Lower lobe of right lung (tissue), 2 donors: Measurements from ENCODE around the gene CDK13. TPM values are rescaled to one million over a fixed set of nuclear protein-coding genes. Genes with fewer than 3 reads are reported as not detected.
A peak's percentile ranks its signal among the peaks of the same experiment; 100 is the strongest.

Source experiments
- ATAC-seq, 2 donors: fragments of 200-7000 bp; cut with Tn5 transposase; one replicate each; pipeline ENCODE4 v1.9.1; 2020 to 2022; ENCODE audit warnings: mild to moderate bottlenecking in 2 of 2, moderate library complexity in 2 of 2
- DNase-seq: peaks from one replicate; pipeline ENCODE4 v3.0.0-alpha.2; 2020
- H3K27ac ChIP-seq: fragments of 200-600 bp; one replicate; pipeline ENCODE4 v1.8.0; 2022
- H3K27me3 ChIP-seq: fragments of 200-600 bp; one replicate; pipeline ENCODE4 v1.8.0; 2022; ENCODE audit warnings: low read depth
- H3K36me3 ChIP-seq: fragments of 200-600 bp; one replicate; pipeline ENCODE4 v1.8.0; 2022; ENCODE audit warnings: mild to moderate bottlenecking
- H3K4me1 ChIP-seq: fragments of 200-600 bp; one replicate; pipeline ENCODE4 v1.8.0; 2022
- H3K4me3 ChIP-seq: fragments of 200-600 bp; one replicate; pipeline ENCODE4 v1.8.0; 2022; ENCODE audit warnings: mild to moderate bottlenecking
- H3K9me3 ChIP-seq: fragments of 200-600 bp; one replicate; pipeline ENCODE4 v1.8.0; 2022
- CTCF ChIP-seq: fragments of 200-600 bp; IDR thresholded peaks from one replicate; pipeline ENCODE4 v1.8.0; 2022; ENCODE audit warnings: antibody characterized with exemption, mild to moderate bottlenecking
- intact Hi-C: fragments of 100-400 bp; cut with DNase I; formaldehyde crosslinking; loops from one replicate; pipeline ENCODE4 v1.11.0; 2022
- total RNA-seq: library from RNA; stranded (reverse); fragmentation: NEBNext Ultra II Directional; extraction: Animal tissue kit (Norgen Biotek cat#: 25700); gene quantifications from one replicate; pipeline ENCODE4 v1.2.1, GENCODE V29; 2021
- donor health status: DM: no; HTN: yes; CAD: no; lungs with severe emphysema.

The CDK13 gene
- total RNA-seq, 1 donor from 2014 or later, result 53.2 TPM

DNA sequence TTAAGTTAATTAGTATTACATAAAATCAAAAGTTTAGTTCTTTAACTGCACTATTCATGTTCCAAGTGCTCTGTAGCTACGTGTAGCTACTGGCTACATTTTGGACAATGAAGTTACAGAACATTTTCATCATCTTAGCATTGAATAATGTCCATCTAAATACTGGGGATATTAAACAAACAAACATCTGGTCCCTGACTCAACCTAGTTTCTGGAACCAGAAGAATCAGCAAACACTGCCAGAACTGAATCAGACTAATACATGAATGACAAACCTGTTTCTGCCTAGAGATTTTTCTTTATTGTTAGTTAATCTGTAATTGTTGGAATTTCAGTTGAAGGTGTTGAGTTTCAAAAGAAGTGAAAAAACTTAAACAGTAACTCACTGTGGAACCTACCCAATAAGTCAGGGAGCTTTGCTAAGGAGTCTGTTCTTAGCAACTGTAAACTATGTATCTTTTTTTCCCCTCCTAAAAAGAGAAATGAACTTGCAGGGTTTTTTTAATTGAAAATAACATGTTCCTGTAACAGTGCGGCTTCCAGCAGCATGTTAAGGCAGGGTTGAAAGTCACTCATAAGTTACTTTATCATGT lies 58.3 kb downstream of the CDK13 start:
- Histone ChIP-seq H3K27me3 (no peaks in the 10 kb centered on the region), H3K4me1 (no peaks in the 10 kb centered on the region), H3K27ac (no peak overlapping the region), H3K4me3 (no peak overlapping the region), H3K36me3 (peaks cover 23% of the 10 kb centered on the region), H3K9me3 (no peaks in the 10 kb centered on the region)
- no peak for ATAC-seq
- TF ChIP-seq CTCF, result no peak
- intact Hi-C loops, result no loop called here
- no peak for DNase-seq

- Histone ChIP-seq H3K27me3 (no peaks in the 10 kb centered on the region), H3K9me3 (no peaks in the 10 kb centered on the region), H3K36me3 (peaks cover 15% of the 10 kb centered on the region), H3K4me1 (no peaks in the 10 kb centered on the region), H3K4me3 (no peak overlapping the region), H3K27ac (no peak overlapping the region)
- ATAC-seq (no peak), DNase-seq (no peak)
- intact Hi-C loops, result no loop called here
- no peak for TF ChIP-seq CTCF
Observed at GRCh38 chr7:40009301-40009700, 59.2 kb downstream of the CDK13 start.

DNA sequence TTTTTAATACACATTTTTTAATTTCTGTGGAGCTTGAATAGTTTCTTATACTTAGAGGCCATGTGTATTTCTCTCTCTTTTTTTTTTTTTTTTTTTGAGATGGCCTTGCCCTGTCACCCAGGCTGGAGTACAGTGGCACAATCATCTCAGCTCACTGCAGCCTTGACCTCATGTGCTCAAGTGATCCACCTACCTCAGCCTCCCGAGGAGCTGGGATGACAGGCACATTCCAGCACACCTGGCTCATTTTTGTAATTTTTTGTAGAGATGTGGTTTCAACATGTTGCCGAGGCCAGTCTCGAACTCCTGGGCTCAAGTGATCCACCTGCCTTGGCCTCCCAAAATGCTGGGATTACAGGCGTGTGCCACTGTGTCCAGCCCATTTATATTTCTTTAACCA lies 64.3 kb downstream of the CDK13 start:
- no peak for ATAC-seq

DNA sequence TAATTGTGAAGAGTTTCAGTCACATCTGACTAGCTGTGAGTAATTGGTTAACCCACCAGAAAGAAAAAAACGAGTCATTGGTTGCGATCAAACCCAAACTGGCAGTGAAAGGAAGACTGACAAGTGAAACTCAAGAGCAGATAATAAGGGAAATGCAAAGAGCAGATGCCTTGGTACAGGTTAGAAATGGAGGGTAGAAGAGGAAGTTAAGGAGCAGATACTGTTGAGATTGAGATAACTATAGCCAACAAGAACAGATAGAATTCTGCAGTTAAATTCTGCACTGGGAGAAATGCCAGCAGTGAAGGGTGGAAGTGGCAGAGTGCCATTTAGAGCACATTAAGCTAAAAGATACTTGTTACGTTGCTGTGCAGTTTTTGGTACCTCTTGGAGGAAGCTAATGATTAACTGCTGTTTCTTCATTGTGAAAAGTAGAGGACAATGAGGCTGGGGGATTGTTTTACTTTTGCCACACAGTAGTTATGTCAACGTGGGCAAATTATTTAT lies 65.8 kb downstream of the CDK13 start:
- Histone ChIP-seq H3K27me3 (no peaks in the 10 kb centered on the region), H3K36me3 (peaks cover 13% of the 10 kb centered on the region), H3K4me3 (no peak overlapping the region), H3K4me1 (peaks cover 10% of the 10 kb centered on the region), H3K27ac (no peak overlapping the region), H3K9me3 (no peaks in the 10 kb centered on the region)
- peak; percentile 42 to 64 for ATAC-seq
- intact Hi-C loops, result no loop called here
- no peak for DNase-seq
- no peak for TF ChIP-seq CTCF

More for the DNA sequence above, 64.3 kb downstream of the CDK13 start:
- peaks cover 10% of the 10 kb centered on the region for H3K4me1 ChIP-seq
- no peak overlapping the region for H3K4me3 ChIP-seq
- H3K36me3 ChIP-seq, result peaks cover 20% of the 10 kb centered on the region
- no peak for TF ChIP-seq CTCF
- no peak overlapping the region for H3K27ac ChIP-seq
- intact Hi-C loops, result no loop called here
- H3K9me3 ChIP-seq, result no peaks in the 10 kb centered on the region
- no peaks in the 10 kb centered on the region for H3K27me3 ChIP-seq
- DNase-seq, result no peak

DNA sequence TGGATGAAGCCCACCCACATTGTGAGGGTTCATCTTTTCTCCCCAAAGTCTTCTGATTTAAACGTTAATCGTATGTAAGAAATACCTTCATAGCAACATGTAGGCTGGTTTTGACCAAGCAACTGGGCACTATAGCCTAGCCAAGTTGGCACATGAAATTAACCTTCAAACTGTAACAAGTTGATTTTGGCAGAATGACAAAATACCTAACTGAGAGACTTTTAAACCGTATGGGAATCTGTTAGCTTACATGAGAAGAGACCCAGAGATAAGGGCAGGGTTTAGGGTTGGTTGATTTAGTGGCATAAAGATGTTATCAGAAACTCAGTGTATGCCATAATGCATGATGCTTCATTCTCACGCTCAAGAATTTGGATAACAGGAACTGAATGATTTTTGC lies 69.5 kb downstream of the CDK13 start:
- H3K4me3 ChIP-seq, result no peak overlapping the region
- DNase-seq, result no peak
- H3K27me3 ChIP-seq, result no peaks in the 10 kb centered on the region
- H3K36me3 ChIP-seq, result peaks cover 24% of the 10 kb centered on the region
- intact Hi-C loops, result no loop called here
- peaks cover 10% of the 10 kb centered on the region for H3K4me1 ChIP-seq
- H3K9me3 ChIP-seq, result no peaks in the 10 kb centered on the region
- TF ChIP-seq CTCF, result no peak
- ATAC-seq, result no peak
- no peak overlapping the region for H3K27ac ChIP-seq
